Endothelial cell of umbilical vein (primary cell): ENCODE results near the gene MFSD6. TPM values are rescaled to one million over a fixed set of nuclear protein-coding genes. Genes with fewer than 3 reads are reported as not detected.

Source experiments
- BruUV-seq: library from RNA; stranded (reverse); fragments of 400-500 nt; replicated peaks from 2 replicates; lab custom pipeline; 2021; lab: Mats Ljungman, UMichigan
- CTCF ChIA-PET: fragments of 300-600, 350-600 bp; sonication (Branson Sonifier 250); formaldehyde crosslinking; loops from one replicate; lab custom pipeline; 2021; ENCODE audit warnings: antibody characterized with exemption, inconsistent platforms; lab: Charles Lee
- POLR2A ChIA-PET: fragments of 300-600, 350-600 bp; sonication (Branson Sonifier 250); formaldehyde crosslinking; loops from one replicate; lab custom pipeline; 2021; ENCODE audit warnings: antibody characterized with exemption, inconsistent platforms; lab: Charles Lee
- DNase-seq: peaks from one replicate; pipeline ENCODE4 v3.0.0-alpha.2; 2011; ENCODE audit warnings: low read depth, low spot score
- FAIRE-seq: peaks from 2 replicates; lab custom pipeline; 2011; peaks lifted over from hg19 to GRCh38; lab: Jason Lieb, UNC
- H2AFZ ChIP-seq: 2 replicates; pipeline ENCODE4 v1.6.0; 2012; ENCODE audit warnings: low read depth, low read length, control low read depth, inconsistent platforms
- H3K27ac ChIP-seq: 2 replicates; pipeline ENCODE4 v1.5.1; 2011; ENCODE audit warnings: low read depth, mild to moderate bottlenecking, control low read depth, low read length, moderate library complexity; ENCODE audit not compliant: insufficient read depth
- H3K27me3 ChIP-seq, 2 experiments: 2 replicates each; pipeline versions ENCODE4 v1.6.0 to v1.6.1; 2011; ENCODE audit warnings: low read length in 2 of 2, mixed read lengths in 1 of 2; ENCODE audit not compliant: control insufficient read depth in 2 of 2, insufficient read depth in 2 of 2
- H3K36me3 ChIP-seq, 2 experiments: 2 replicates in 1 of 2; 3 replicates in 1 of 2; pipeline ENCODE4 v1.5.1; 2011; ENCODE audit warnings: low read length in 2 of 2, mild to moderate bottlenecking in 1 of 2, moderate library complexity in 1 of 2; ENCODE audit not compliant: control insufficient read depth in 2 of 2, insufficient read depth in 2 of 2; ENCODE audit errors: extremely low read depth in 1 of 2
- H3K4me1 ChIP-seq: 3 replicates; pipeline ENCODE4 v1.5.1; 2011; ENCODE audit warnings: mild to moderate bottlenecking, low read length; ENCODE audit not compliant: control insufficient read depth, insufficient read depth; ENCODE audit errors: extremely low read depth
- H3K4me2 ChIP-seq: 2 replicates; pipeline ENCODE4 v1.6.1; 2011; ENCODE audit warnings: low read length, control low read depth, mixed read lengths; ENCODE audit not compliant: insufficient read depth
- H3K4me3 ChIP-seq, 3 experiments: fragments of 200-600 bp in 1 of 3; sonication (generic), shearing (Covaris generic) in 1 of 3; replicated peaks in 1 of 3; 2 replicates each; pipeline ENCODE4 v1.5.1; 2011 to 2016; ENCODE audit warnings: control low read depth in 3 of 3, low read length in 3 of 3, mild to moderate bottlenecking in 2 of 3, inconsistent platforms in 1 of 3, low read depth in 1 of 3, moderate library complexity in 1 of 3; ENCODE audit not compliant: insufficient read depth in 1 of 3
- H3K79me2 ChIP-seq: 2 replicates; pipeline ENCODE4 v1.6.0; 2012; ENCODE audit warnings: low read length, inconsistent platforms; ENCODE audit not compliant: control insufficient read depth, insufficient read depth
- H3K9ac ChIP-seq: replicated peaks from 2 replicates; pipeline ENCODE3; 2011; ENCODE audit warnings: low read length, control low read depth; ENCODE audit not compliant: insufficient read depth; ENCODE audit errors: extremely low read depth
- H3K9me1 ChIP-seq: replicated peaks from 3 replicates; pipeline ENCODE4 v1.6.0; 2011; ENCODE audit warnings: mild to moderate bottlenecking, low read length; ENCODE audit not compliant: control insufficient read depth, insufficient read depth; ENCODE audit errors: extremely low read depth
- H3K9me3 ChIP-seq: replicated peaks from 2 replicates; pipeline ENCODE4 v1.5.1; 2012; ENCODE audit warnings: low read length, inconsistent platforms; ENCODE audit not compliant: control insufficient read depth, insufficient read depth
- H4K20me1 ChIP-seq: replicated peaks from 2 replicates; pipeline ENCODE3; 2011; ENCODE audit warnings: mild to moderate bottlenecking, low read length; ENCODE audit not compliant: control insufficient read depth, insufficient read depth; ENCODE audit errors: extremely low read depth
- EZH2 ChIP-seq: IDR thresholded peaks from 2 replicates; pipeline ENCODE4 v1.6.1; 2012; ENCODE audit warnings: borderline replicate concordance, low read depth, mild to moderate bottlenecking, moderate library complexity, low read length, inconsistent platforms; ENCODE audit not compliant: severe bottlenecking
- FOS ChIP-seq: IDR thresholded peaks from 2 replicates; pipeline ENCODE4 v1.6.1; 2011; ENCODE audit warnings: mild to moderate bottlenecking, low read length, moderate library complexity, borderline replicate concordance; ENCODE audit not compliant: insufficient read depth
- GATA2 ChIP-seq: IDR thresholded peaks from 2 replicates; pipeline ENCODE4 v1.7.0; 2011; ENCODE audit warnings: low read depth, mild to moderate bottlenecking, moderate library complexity, mixed read lengths, low read length; ENCODE audit not compliant: insufficient read length, insufficient read depth
- JUN ChIP-seq: IDR thresholded peaks from 2 replicates; pipeline ENCODE4 v1.6.1; 2011; ENCODE audit warnings: borderline replicate concordance, low read depth; ENCODE audit not compliant: insufficient read length, insufficient read depth
- MAX ChIP-seq: IDR thresholded peaks from 2 replicates; pipeline ENCODE4 v1.6.1; 2011; ENCODE audit not compliant: insufficient read depth, insufficient read length
- MYC ChIP-seq: IDR thresholded peaks from one replicate; pipeline ENCODE4 v1.6.1; 2011; ENCODE audit warnings: mild to moderate bottlenecking, low read depth, low read length
- POLR2A ChIP-seq: IDR thresholded peaks from 2 replicates; pipeline ENCODE4 v1.6.1; 2012; ENCODE audit warnings: low read depth, mild to moderate bottlenecking, control low read depth, low read length
- POLR2AphosphoS5 ChIP-seq: IDR thresholded peaks from 2 replicates; pipeline ENCODE4 v1.6.1; 2012; ENCODE audit warnings: low read depth, mild to moderate bottlenecking, control low read depth, low read length, moderate library complexity; ENCODE audit not compliant: insufficient read depth
- dilution Hi-C: fragments of 300-500 bp; cut with MboI; formaldehyde crosslinking; loops from one replicate; pipeline ENCODE4 v1.15.0; 2019; ENCODE audit warnings: low sequenced_read_pairs; ENCODE audit not compliant: extremely low pct_ligation_motif_present
- intact Hi-C: fragments of 100-400 bp; cut with micrococcal nuclease; formaldehyde crosslinking; loops from one replicate; pipeline ENCODE4 v1.10.0; 2022
- polyA plus RNA-seq, 4 experiments: library from polyadenylated mRNA; depleted of rRNA in 3 of 4; stranded (reverse) in 3 of 4; unstranded in 1 of 4; fragments of >200 nt; gene quantifications; 2 replicates each; pipeline versions ENCODE4 v1.2.1 to v1.2.3, GENCODE V29; 2011 to 2012; ENCODE audit warnings: missing spikeins in 1 of 4
- total RNA-seq: library from RNA; stranded (reverse); gene quantifications from 2 replicates; pipeline ENCODE4 v1.2.3, GENCODE V29; 2021
- TF ChIP-seq, protein P1 (sequence below), 2 donors: IDR thresholded peaks; 1 replicate in 1 of 2; 2 replicates in 1 of 2; pipeline ENCODE4 v1.5.1; 2011; ENCODE audit warnings: low read length in 2 of 2, mild to moderate bottlenecking in 2 of 2, moderate library complexity in 2 of 2, control low read depth in 1 of 2, inconsistent platforms in 1 of 2, low read depth in 1 of 2; ENCODE audit not compliant: insufficient read depth in 1 of 2; ENCODE audit errors: extremely low read depth in 1 of 2

The MFSD6 gene
- total and polyA plus RNA-seq, 2 donors (not counting 3 experiments of a cell fraction or from before 2014, with no cell fraction given) = 4.3 to 4.5 TPM

- BruUV-seq = no TSS peak
- intact Hi-C loops = no loop called here
- no peaks in the 10 kb centered on the region for H3K9me3 ChIP-seq
- no peaks in the 10 kb centered on the region for H3K4me1 ChIP-seq
- DNase-seq (no peak), FAIRE-seq (no peak)
- POLR2A ChIA-PET = no interaction called here
- no peak overlapping the region for H3K9ac ChIP-seq
- no peaks in the 10 kb centered on the region for H3K9me1 ChIP-seq
- no peak overlapping the region for H2AFZ ChIP-seq
- no peak overlapping the region for H3K4me3 ChIP-seq
- no peaks in the 10 kb centered on the region for H3K36me3 ChIP-seq
- no peaks in the 10 kb centered on the region for H3K27me3 ChIP-seq
- no peaks in the 10 kb centered on the region for H3K79me2 ChIP-seq
- CTCF ChIA-PET = no interaction called here
- H4K20me1 ChIP-seq = no peaks in the 10 kb centered on the region
- no peak overlapping the region for H3K27ac ChIP-seq
- dilution Hi-C loops = no loop called here
- H3K4me2 ChIP-seq = no peak overlapping the region
- TF ChIP-seq MYC (no peak), POLR2AphosphoS5 (no peak), MAX (no peak), GATA2 (no peak), POLR2A (no peak), FOS (no peak), EZH2 (no peak), JUN (no peak)
- TF ChIP-seq, protein P1, sequence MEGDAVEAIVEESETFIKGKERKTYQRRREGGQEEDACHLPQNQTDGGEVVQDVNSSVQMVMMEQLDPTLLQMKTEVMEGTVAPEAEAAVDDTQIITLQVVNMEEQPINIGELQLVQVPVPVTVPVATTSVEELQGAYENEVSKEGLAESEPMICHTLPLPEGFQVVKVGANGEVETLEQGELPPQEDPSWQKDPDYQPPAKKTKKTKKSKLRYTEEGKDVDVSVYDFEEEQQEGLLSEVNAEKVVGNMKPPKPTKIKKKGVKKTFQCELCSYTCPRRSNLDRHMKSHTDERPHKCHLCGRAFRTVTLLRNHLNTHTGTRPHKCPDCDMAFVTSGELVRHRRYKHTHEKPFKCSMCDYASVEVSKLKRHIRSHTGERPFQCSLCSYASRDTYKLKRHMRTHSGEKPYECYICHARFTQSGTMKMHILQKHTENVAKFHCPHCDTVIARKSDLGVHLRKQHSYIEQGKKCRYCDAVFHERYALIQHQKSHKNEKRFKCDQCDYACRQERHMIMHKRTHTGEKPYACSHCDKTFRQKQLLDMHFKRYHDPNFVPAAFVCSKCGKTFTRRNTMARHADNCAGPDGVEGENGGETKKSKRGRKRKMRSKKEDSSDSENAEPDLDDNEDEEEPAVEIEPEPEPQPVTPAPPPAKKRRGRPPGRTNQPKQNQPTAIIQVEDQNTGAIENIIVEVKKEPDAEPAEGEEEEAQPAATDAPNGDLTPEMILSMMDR (IDR thresholded peaks at IDR 0.05; ENCODE audit: extremely low read depth in 1 of 2, insufficient read depth in 1 of 2, low read depth in 1 of 2, low read length in 2 of 2) = no peak
Measured at GRCh38 chr2:190443055-190443454, 34.9 kb downstream of the MFSD6 start.
